ENCODE results near the gene GPR75.

DNA sequence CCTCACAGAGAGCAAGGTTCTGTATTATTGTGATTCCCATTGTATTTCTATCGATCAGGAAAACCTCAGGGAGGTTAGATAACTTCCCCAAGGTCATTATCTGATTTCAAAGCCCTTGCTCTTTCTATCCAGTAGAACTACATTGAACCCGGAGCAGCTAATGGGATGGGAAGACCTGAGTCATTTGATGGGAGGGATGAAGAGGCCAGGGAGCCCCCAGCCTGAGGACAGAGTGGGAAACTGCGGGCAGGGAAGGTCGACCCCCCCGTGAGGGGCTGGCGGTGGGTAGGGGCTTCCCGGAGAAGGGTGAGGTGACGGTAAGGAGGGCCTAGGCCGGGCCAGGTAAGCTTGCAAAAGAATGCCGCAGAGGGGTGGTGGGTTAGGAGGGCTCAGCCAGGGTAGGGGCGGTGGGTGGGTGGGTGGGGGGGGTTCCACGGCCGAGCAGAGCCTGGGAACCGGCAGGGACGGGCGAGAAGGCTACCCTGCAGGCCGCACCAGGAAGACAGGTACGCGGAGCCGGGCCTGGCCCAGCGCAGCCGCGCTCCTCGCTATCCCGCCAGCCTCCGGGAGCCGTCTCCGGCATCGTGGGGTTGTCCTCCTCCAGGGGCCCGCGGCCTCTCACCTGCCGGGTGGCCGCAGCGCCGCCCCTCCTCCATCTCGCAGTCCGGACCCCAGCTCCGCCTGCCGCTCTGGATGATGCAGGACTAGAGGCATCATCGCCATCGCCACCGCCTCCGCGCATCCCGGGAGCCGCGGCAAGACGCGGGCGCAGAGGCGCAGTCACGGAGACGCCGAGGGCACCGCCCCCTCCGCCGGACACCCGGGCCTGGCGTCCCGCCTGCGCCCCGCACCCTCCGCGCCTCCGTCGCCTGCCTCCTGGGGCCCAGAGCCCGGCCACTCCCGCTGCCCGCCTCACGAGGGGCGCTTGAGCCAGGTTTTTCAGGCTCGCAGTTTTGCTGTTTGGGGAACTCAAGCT, at the start of gene GPR75:
- TF ChIP-seq CTCF (IDR thresholded peaks at IDR 0.05; ENCODE audit: insufficient read depth, low read length) (no peak), POLR2AphosphoS5 (IDR thresholded peaks at IDR 0.05; ENCODE audit: low read depth) (no peak), GABPA (IDR thresholded peaks at IDR 0.05; ENCODE audit: low read depth) (no peak)
